SK-N-SH (cell line): ENCODE results near the gene EEF1AKMT1. TPM values are rescaled to one million over a fixed set of nuclear protein-coding genes. Genes with fewer than 3 reads are reported as not detected.

Experiments used
- CTCF ChIA-PET: fragments of 300-600, 350-600 bp; formaldehyde crosslinking; extraction: SDS; loops from one replicate; lab custom pipeline; 2021; lab: Yijun Ruan, JAX
- POLR2A ChIA-PET: fragments of 350-600 bp; sonication (Branson Sonifier 250); formaldehyde crosslinking; extraction: SDS; loops from one replicate; lab custom pipeline; 2020; ENCODE audit warnings: antibody characterized with exemption, inconsistent platforms; lab: Yijun Ruan, JAX
- DNase-seq: peaks from one replicate; pipeline ENCODE4 v3.0.0; 2012
- H2AFZ ChIP-seq: fragments of 200-600 bp; sonication (generic); 2 replicates; pipeline ENCODE4 v1.8.1; 2016; ENCODE audit warnings: antibody characterized with exemption, mild to moderate bottlenecking, low read depth
- H3F3A ChIP-seq: fragments of 200-600 bp; sonication (generic); replicated peaks from 2 replicates; pipeline ENCODE3; 2016; ENCODE audit warnings: antibody characterized with exemption, mild to moderate bottlenecking; ENCODE audit not compliant: insufficient read depth
- H3K27ac ChIP-seq, 2 experiments: fragments of 200-500 bp in 1 of 2; fragments of 200-600 bp in 1 of 2; sonication (Bioruptor generic) in 1 of 2; sonication (generic), shearing (Covaris generic) in 1 of 2; 2 replicates each; pipeline versions ENCODE4 v1.5.1 to v1.6.1; 2014 to 2016; ENCODE audit warnings: low read depth in 2 of 2, inconsistent platforms in 1 of 2, low read length in 1 of 2, mild to moderate bottlenecking in 1 of 2, mixed read lengths in 1 of 2
- H3K27me3 ChIP-seq: fragments of 200-600 bp; sonication (generic), shearing (Covaris generic); 2 replicates; pipeline ENCODE4 v1.6.1; 2016; ENCODE audit warnings: mixed run types; ENCODE audit not compliant: insufficient read depth
- H3K36me3 ChIP-seq, 2 experiments: fragments of 200-500 bp in 1 of 2; fragments of 200-600 bp in 1 of 2; sonication (Bioruptor generic) in 1 of 2; sonication (generic) in 1 of 2; replicated peaks in 1 of 2; 2 replicates each; pipeline versions ENCODE3 to v1.5.1; 2014 to 2016; ENCODE audit warnings: low read length in 1 of 2, mild to moderate bottlenecking in 1 of 2; ENCODE audit not compliant: insufficient read depth in 2 of 2, control insufficient read depth in 1 of 2
- H3K4me1 ChIP-seq, 2 experiments: fragments of 200-500 bp in 1 of 2; fragments of 200-600 bp in 1 of 2; sonication (Bioruptor generic) in 1 of 2; sonication (generic), shearing (Covaris generic) in 1 of 2; 2 replicates each; pipeline versions ENCODE4 v1.5.1 to v1.6.1; 2014 to 2016; ENCODE audit warnings: low read depth in 1 of 2, low read length in 1 of 2, mixed run types in 1 of 2; ENCODE audit not compliant: insufficient read depth in 2 of 2, control insufficient read depth in 1 of 2
- H3K4me2 ChIP-seq: fragments of 200-600 bp; sonication (generic), shearing (Covaris generic); 2 replicates; pipeline ENCODE4 v1.6.1; 2017; ENCODE audit warnings: mixed run types
- H3K4me3 ChIP-seq, 2 experiments: fragments of 200-500 bp in 1 of 2; fragments of 200-600 bp in 1 of 2; sonication (Bioruptor generic) in 1 of 2; sonication (generic), shearing (Covaris generic) in 1 of 2; 2 replicates each; pipeline versions ENCODE4 v1.5.1 to v1.8.1; 2014 to 2016; ENCODE audit warnings: low read depth in 2 of 2, inconsistent platforms in 1 of 2, low read length in 1 of 2, mild to moderate bottlenecking in 1 of 2, mixed read lengths in 1 of 2, moderate library complexity in 1 of 2
- H3K79me2 ChIP-seq: fragments of 200-600 bp; sonication (generic); 2 replicates; pipeline ENCODE4 v1.8.1; 2017; ENCODE audit warnings: mild to moderate bottlenecking; ENCODE audit not compliant: insufficient read depth
- H3K9ac ChIP-seq: fragments of 200-600 bp; sonication (generic); 2 replicates; pipeline ENCODE4 v1.6.1; 2017; ENCODE audit warnings: mixed run types
- H3K9me2 ChIP-seq: fragments of 200-600 bp; sonication (generic); 2 replicates; pipeline ENCODE4 v1.6.1; 2017; ENCODE audit warnings: mixed run types
- H3K9me3 ChIP-seq: fragments of 200-600 bp; sonication (generic); 2 replicates; pipeline ENCODE4 v1.6.1; 2017; ENCODE audit warnings: mixed run types, mild to moderate bottlenecking, moderate library complexity
- H4K20me1 ChIP-seq: fragments of 200-600 bp; sonication (generic); 2 replicates; pipeline ENCODE4 v1.6.1; 2017; ENCODE audit warnings: mild to moderate bottlenecking, mixed run types; ENCODE audit not compliant: insufficient read depth
- CHD2 ChIP-seq: fragments of 150-350 bp; IDR thresholded peaks from 2 replicates; pipeline ENCODE4 v1.6.1; 2018; ENCODE audit warnings: low read length; ENCODE audit not compliant: partially characterized antibody
- CTCF ChIP-seq: fragments of 200-600 bp; sonication (generic); IDR thresholded peaks from 2 replicates; pipeline ENCODE4 v1.6.1; 2017; ENCODE audit warnings: antibody characterized with exemption, mild to moderate bottlenecking, moderate library complexity
- ELF1 ChIP-seq: IDR thresholded peaks from 2 replicates; pipeline ENCODE4 v1.4.0; 2012
- EZH2phosphoT487 ChIP-seq: fragments of 200-600 bp; sonication (generic); IDR thresholded peaks from 2 replicates; pipeline ENCODE4 v1.6.1; 2017; ENCODE audit warnings: low read depth, mixed run types, mild to moderate bottlenecking, antibody characterized with exemption, moderate library complexity, borderline replicate concordance
- FOXJ3 ChIP-seq: sonication (generic); formaldehyde crosslinking; IDR thresholded peaks from 2 replicates; pipeline ENCODE4 v1.5.1; 2020; ENCODE audit warnings: mild to moderate bottlenecking, missing genetic modification reagents
- FOXM1 ChIP-seq: IDR thresholded peaks from 2 replicates; pipeline ENCODE4 v1.4.0; 2012; ENCODE audit warnings: low read depth, mild to moderate bottlenecking
- GABPA ChIP-seq: IDR thresholded peaks from 2 replicates; pipeline ENCODE4 v1.4.0; 2012; ENCODE audit warnings: low read depth, mild to moderate bottlenecking
- JUND ChIP-seq: IDR thresholded peaks from 2 replicates; pipeline ENCODE4 v1.4.0; 2012
- MAX ChIP-seq: IDR thresholded peaks from 2 replicates; pipeline ENCODE4 v1.4.0; 2012; ENCODE audit warnings: low read depth
- MEF2A ChIP-seq: IDR thresholded peaks from 2 replicates; pipeline ENCODE4 v1.4.0; 2012; ENCODE audit warnings: low read depth, borderline replicate concordance
- MXI1 ChIP-seq: IDR thresholded peaks from 2 replicates; pipeline ENCODE4 v1.6.1; 2012; ENCODE audit warnings: mild to moderate bottlenecking, low read depth, low read length, improper control_type of control experiment
- NRF1 ChIP-seq: IDR thresholded peaks from 2 replicates; pipeline ENCODE4 v1.6.1; 2012; ENCODE audit warnings: low read depth, mild to moderate bottlenecking, low read length
- POLR2AphosphoS5 ChIP-seq: IDR thresholded peaks from 2 replicates; pipeline ENCODE4 v1.6.1; 2012; ENCODE audit warnings: low read depth, low read length
- RAD21 ChIP-seq: IDR thresholded peaks from 2 replicates; pipeline ENCODE4 v1.6.1; 2012; ENCODE audit warnings: mild to moderate bottlenecking, low read length
- REST ChIP-seq: IDR thresholded peaks from 2 replicates; pipeline ENCODE4 v1.6.1; 2012; ENCODE audit warnings: mild to moderate bottlenecking, low read depth, low read length, moderate library complexity
- RFX5 ChIP-seq: IDR thresholded peaks from 2 replicates; pipeline ENCODE4 v1.6.1; 2012; ENCODE audit warnings: mild to moderate bottlenecking, improper control_type of control experiment, low read length
- RXRA ChIP-seq: IDR thresholded peaks from 2 replicates; pipeline ENCODE4 v1.4.0; 2012; ENCODE audit warnings: low read depth, mild to moderate bottlenecking, borderline replicate concordance
- SIN3A ChIP-seq: IDR thresholded peaks from 2 replicates; pipeline ENCODE4 v1.6.1; 2012; ENCODE audit warnings: low read depth, mild to moderate bottlenecking, low read length, moderate library complexity, borderline replicate concordance
- TAF1 ChIP-seq: IDR thresholded peaks from 2 replicates; pipeline ENCODE4 v1.6.1; 2012; ENCODE audit warnings: low read depth, mild to moderate bottlenecking, low read length, moderate library complexity, borderline replicate concordance
- ZBTB33 ChIP-seq: IDR thresholded peaks from 2 replicates; pipeline ENCODE4 v1.4.0; 2012; ENCODE audit warnings: low read depth, borderline replicate concordance
- WGBS: methylation state at CpG from one replicate; pipeline ENCODE4 v1.1.6; 2017; ENCODE audit warnings: low lambda C conversion rate; 5-methylcytosine and 5-hydroxymethylcytosine counted together
- polyA plus RNA-seq, 3 experiments: library from polyadenylated mRNA; depleted of rRNA; stranded (reverse); fragments of >200 nt; gene quantifications; 2 replicates each; pipeline ENCODE4 v1.2.3, GENCODE V29; 2012

Gene EEF1AKMT1
- polyA plus RNA-seq, 1 of the 3 experiments (the other 2 are of a cell fraction), result 4.2 TPM

GRCh38 chr13:20760872-20761271 is 12.9 kb downstream of the EEF1AKMT1 start:
- no peaks in the 10 kb centered on the region for H3K9me2 ChIP-seq
- no peaks in the 10 kb centered on the region for H3K9me3 ChIP-seq
- no peak overlapping the region for H2AFZ ChIP-seq
- H3K36me3 ChIP-seq, result no peaks in the 10 kb centered on the region
- H3K27ac ChIP-seq, result no peak overlapping the region
- no peak for DNase-seq
- no peaks in the 10 kb centered on the region for H3K79me2 ChIP-seq
- TF ChIP-seq CHD2, result no peak
- TF ChIP-seq MEF2A, result no peak
- no peak for TF ChIP-seq RXRA
- no peak for TF ChIP-seq ZBTB33
- no peak for TF ChIP-seq FOXJ3 (CRISPR knock-in tag)
- TF ChIP-seq MAX, result no peak
- no peak for TF ChIP-seq MXI1
- no peak for TF ChIP-seq NRF1
- no peak for TF ChIP-seq JUND
- TF ChIP-seq EZH2phosphoT487, result no peak
- no peak for TF ChIP-seq GABPA
- no peak for TF ChIP-seq FOXM1
- TF ChIP-seq RFX5, result no peak
- TF ChIP-seq TAF1, result no peak
- TF ChIP-seq CTCF, result no peak
- no peaks in the 10 kb centered on the region for H3F3A ChIP-seq
- ChIA-PET POLR2A (no interaction called here), CTCF (no interaction called here)
- no peaks in the 10 kb centered on the region for H3K27me3 ChIP-seq
- no peak overlapping the region for H3K9ac ChIP-seq
- no peaks in the 10 kb centered on the region for H3K4me1 ChIP-seq
- no peak overlapping the region for H3K4me3 ChIP-seq
- H4K20me1 ChIP-seq, result no peaks in the 10 kb centered on the region
- 65% methylated on average over 3 of the region's 3 CpGs for WGBS
- no peak overlapping the region for H3K4me2 ChIP-seq

- no peak for DNase-seq
- H3K9me3 ChIP-seq, result 0 out of 2 replicates have a peak, but pooled peaks cover 8% of the 10 kb centered on the region
- H3K27ac ChIP-seq, result no peak overlapping the region
- no peak overlapping the region for H3K9ac ChIP-seq
- no peaks in the 10 kb centered on the region for H4K20me1 ChIP-seq
- ChIA-PET POLR2A (no interaction called here), CTCF (interaction anchor here (0.7 kb wide), 1 partner anchor 65 kb away, joined by 3 read pairs; no protein-coding TSS in a partner anchor)
- no peaks in the 10 kb centered on the region for H3K36me3 ChIP-seq
- no peaks in the 10 kb centered on the region for H3K27me3 ChIP-seq
- no peak overlapping the region for H3K4me3 ChIP-seq
- H3K4me1 ChIP-seq, result no peaks in the 10 kb centered on the region
- no peaks in the 10 kb centered on the region for H3K9me2 ChIP-seq
- H3K4me2 ChIP-seq, result no peak overlapping the region
- no peaks in the 10 kb centered on the region for H3K79me2 ChIP-seq
- no peaks in the 10 kb centered on the region for H3F3A ChIP-seq
- H2AFZ ChIP-seq, result no peak overlapping the region
- TF ChIP-seq GABPA (no peak), RFX5 (no peak), ELF1 (no peak), SIN3A (no peak), POLR2AphosphoS5 (no peak), REST (no peak), RXRA (no peak), CTCF (no peak), RAD21 (no peak)
Observed at GRCh38 chr13:20754009-20754408, 19.8 kb downstream of the EEF1AKMT1 start.
